Body of pancreas (tissue), 4 donors: Measurements from ENCODE around the gene CTSG. TPM values are rescaled to one million over a fixed set of nuclear protein-coding genes. Genes with fewer than 3 reads are reported as not detected.

Source experiments
- ATAC-seq: fragments of 150-250 bp; one replicate; pipeline ENCODE4 v1.9.1; 2016
- DNase-seq, 4 donors: peaks; one replicate each; pipeline ENCODE4 v3.0.0-alpha.2; 2019
- H3K27ac ChIP-seq, 4 donors: fragments of 200-600 bp; sonication (generic); 1 replicate in 3 of 4; 2 replicates in 1 of 4; pipeline versions ENCODE4 v1.5.1 to v1.6.1; 2016 to 2019; ENCODE audit warnings: mild to moderate bottlenecking in 1 of 4, mixed read lengths in 1 of 4, moderate library complexity in 1 of 4
- H3K27me3 ChIP-seq, 2 donors: fragments of 200-600 bp; sonication (generic); one replicate each; pipeline ENCODE4 v1.6.0; 2016; ENCODE audit warnings: mild to moderate bottlenecking in 1 of 2
- H3K36me3 ChIP-seq, 2 donors: fragments of 200-600 bp; sonication (generic); replicated peaks in 1 of 2; 2 replicates each; pipeline ENCODE4 v1.5.1; 2016; ENCODE audit warnings: low read depth in 2 of 2; ENCODE audit not compliant: insufficient read depth in 1 of 2
- H3K4me1 ChIP-seq: fragments of 200-600 bp; sonication (generic); one replicate; pipeline ENCODE4 v1.6.0; 2016
- H3K4me3 ChIP-seq, 2 donors: fragments of 200-600 bp; sonication (generic); 1 replicate in 1 of 2; 2 replicates in 1 of 2; pipeline ENCODE4 v1.5.1; 2016 to 2019
- H3K9me3 ChIP-seq, 3 donors: fragments of 200-600 bp; sonication (generic); 1 replicate in 2 of 3; 2 replicates in 1 of 3; pipeline ENCODE4 v1.5.1; 2016
- CTCF ChIP-seq, 7 experiments: fragments of 450-650 bp in 4 of 7; fragments of 200-600 bp in 3 of 7; sonication (generic) in 3 of 7; IDR thresholded peaks; one replicate each; pipeline ENCODE4 v1.5.1; 2016 to 2019; ENCODE audit warnings: antibody characterized with exemption in 7 of 7
- POLR2A ChIP-seq, 3 donors: fragments of 450-650 bp; IDR thresholded peaks; one replicate each; pipeline ENCODE4 v1.6.1; 2016; ENCODE audit warnings: antibody characterized with exemption in 3 of 3, mild to moderate bottlenecking in 2 of 3
- WGBS, 2 donors: methylation state at CpG; one replicate each; pipeline ENCODE4 v1.1.5; 2017; 5-methylcytosine and 5-hydroxymethylcytosine counted together
- intact Hi-C: fragments of 100-400 bp; cut with DNase I; formaldehyde crosslinking; loops from one replicate; pipeline ENCODE4 v1.15.1; 2023
- total RNA-seq, 2 donors: library from RNA; depleted of rRNA; stranded (reverse); fragments of >200 nt; gene quantifications; one replicate each; pipeline ENCODE4 v1.1.0, GENCODE V29; 2016

Gene CTSG
- total RNA-seq, 2 donors from 2014 or later = not detected

GRCh38 chr14:24607635-24608514, 31.8 kb upstream of the CTSG start:
- no peaks in the 10 kb centered on the region for H3K36me3 ChIP-seq
- H3K27ac ChIP-seq = no peak overlapping the region
- intact Hi-C loops = no loop called here

GRCh38 chr14:24607081-24607480, 31.0 kb upstream of the CTSG start:
- no peaks in the 10 kb centered on the region for H3K36me3 ChIP-seq
- H3K4me1 ChIP-seq = no peaks in the 10 kb centered on the region
- H3K27ac ChIP-seq = no peak overlapping the region
- DNase-seq (no peak), ATAC-seq (no peak)
- H3K27me3 ChIP-seq = no peaks in the 10 kb centered on the region
- no peak overlapping the region for H3K4me3 ChIP-seq
- TF ChIP-seq CTCF (IDR thresholded peaks at IDR 0.05) = no peak
- no peak for TF ChIP-seq POLR2A (IDR thresholded peaks at IDR 0.05)
- intact Hi-C loops = no loop called here
- H3K9me3 ChIP-seq = no peaks in the 10 kb centered on the region
- 63% methylated on average over 4 of the region's 4 CpGs for WGBS, 2 donors

More at GRCh38 chr14:24607635-24608514, 31.8 kb upstream of the CTSG start:
- ATAC-seq (no peak), DNase-seq (no peak)
- Histone ChIP-seq H3K9me3 (no peaks in the 10 kb centered on the region), H3K4me3 (no peak overlapping the region), H3K27me3 (no peaks in the 10 kb centered on the region), H3K4me1 (no peaks in the 10 kb centered on the region)
- TF ChIP-seq POLR2A (IDR thresholded peaks at IDR 0.05) (no peak), CTCF (IDR thresholded peaks at IDR 0.05) (no peak)
- WGBS, 2 donors = 69 to 73% methylated on average over 8 of the region's 8 CpGs

GRCh38 chr14:24606297-24606696, 30.2 kb upstream of the CTSG start:
- no peak overlapping the region for H3K4me3 ChIP-seq
- H3K27me3 ChIP-seq = no peaks in the 10 kb centered on the region
- H3K9me3 ChIP-seq = no peaks in the 10 kb centered on the region
- H3K27ac ChIP-seq = no peak overlapping the region
- 43 to 54% methylated on average over 3 of the region's 3 CpGs for whole genome bisulfite sequencing, 2 donors
- no peak for TF ChIP-seq CTCF (IDR thresholded peaks at IDR 0.05)
- TF ChIP-seq POLR2A (IDR thresholded peaks at IDR 0.05) = no peak
- no peaks in the 10 kb centered on the region for H3K36me3 ChIP-seq
- DNase-seq (no peak), ATAC-seq (no peak)
- intact Hi-C loops = no loop called here
- no peaks in the 10 kb centered on the region for H3K4me1 ChIP-seq

GRCh38 chr14:24605435-24606190, 29.6 kb upstream of the CTSG start:
- Histone ChIP-seq H3K4me3 (no peak overlapping the region), H3K27ac (no peak overlapping the region), H3K9me3 (no peaks in the 10 kb centered on the region), H3K4me1 (no peaks in the 10 kb centered on the region), H3K27me3 (no peaks in the 10 kb centered on the region), H3K36me3 (no peaks in the 10 kb centered on the region)
- DNase-seq (peak; percentile 29 to 48 (median 36)), ATAC-seq (peak; percentile 38)
- TF ChIP-seq CTCF (IDR thresholded peaks at IDR 0.05) (peak in 6 of 7 experiments; percentile 46 to 60 (median 54)), POLR2A (IDR thresholded peaks at IDR 0.05) (no peak)
- intact Hi-C loops = no loop called here
- WGBS, 2 donors = 56 to 57% methylated on average over 3 of the region's 3 CpGs
